ENCODE results near the gene AGO4. TPM values are rescaled to one million over a fixed set of nuclear protein-coding genes. Genes with fewer than 3 reads are reported as not detected.

The AGO4 gene
- total RNA-seq, 1 experiment from 2014 or later: 12.8 TPM

GRCh38 chr1:35887508-35887907 lies 79.7 kb downstream of the AGO4 start:
- Histone ChIP-seq H3K79me1 (ENCODE audit: insufficient read depth, low read depth, low read length, poor library complexity, severe bottlenecking) (peaks cover 10% of the 10 kb centered on the region), H4K20me1 (ENCODE audit: control insufficient read depth, insufficient read depth, insufficient read length) (peaks cover 4% of the 10 kb centered on the region), H3K9ac (ENCODE audit: extremely low read depth, insufficient read length, low read length) (no peak overlapping the region), H4K8ac (replicated peaks; ENCODE audit: insufficient read length, low read depth, low read length) (no peak overlapping the region), H2AK5ac (ENCODE audit: insufficient read length, low read length) (no peak overlapping the region), H2AFZ (ENCODE audit: low read length) (no peak overlapping the region), H3K56ac (ENCODE audit: insufficient read length, low read depth, low read length) (no peak overlapping the region), H2BK20ac (ENCODE audit: low read depth, low read length, poor library complexity, severe bottlenecking) (no peak overlapping the region), H3K14ac (ENCODE audit: insufficient read depth, low read length) (no peak overlapping the region), H3K27me3 (ENCODE audit: insufficient read depth, low read length) (no peaks in the 10 kb centered on the region), H2BK120ac (ENCODE audit: low read depth, low read length, poor library complexity, severe bottlenecking) (no peak overlapping the region), H3K4me1 (ENCODE audit: insufficient read depth, low read length) (peaks cover 16% of the 10 kb centered on the region), H3K4me2 (ENCODE audit: insufficient read depth, insufficient read length, low read length) (peak overlapping the region; percentile 72), H4K91ac (ENCODE audit: insufficient read length, low read depth, low read length) (no peak overlapping the region), H3K9me3 (ENCODE audit: control insufficient read depth, low read depth, low read length) (no peaks in the 10 kb centered on the region), H3K4ac (ENCODE audit: low read depth, low read length) (no peak overlapping the region), H3T11ph (ENCODE audit: low read length) (no peak overlapping the region), H3K27ac (ENCODE audit: insufficient read length, low read depth, low read length) (no peak overlapping the region), H3K18ac (ENCODE audit: insufficient read length, low read depth, low read length) (no peak overlapping the region), H4K5ac (ENCODE audit: insufficient read length, low read depth, low read length) (no peak overlapping the region), H3K23ac (ENCODE audit: insufficient read length, low read depth, low read length) (no peak overlapping the region), H2BK12ac (ENCODE audit: insufficient read length, low read depth, low read length) (no peak overlapping the region), H2BK15ac (ENCODE audit: low read depth, low read length) (no peak overlapping the region), H2BK5ac (ENCODE audit: insufficient read length, low read length) (no peak overlapping the region), H3K79me2 (ENCODE audit: insufficient read depth, low read length) (peaks cover 24% of the 10 kb centered on the region; the same call in 1 of the 2 replicates), H3K23me2 (ENCODE audit: insufficient read length, low read depth, low read length, poor library complexity, severe bottlenecking) (peaks cover 13% of the 10 kb centered on the region)
- no peaks in the 10 kb centered on the region for H3K27me3 Mint-ChIP-seq (ENCODE audit: low read depth)
- H3K4me3 Mint-ChIP-seq: peak overlapping the region; percentile 69 to 82
- peak overlapping the region in 2 of 3 experiments; percentile 48 to 84; a peak in 4 of 7 replicates for H3K27ac Mint-ChIP-seq
- H3K36me3 Mint-ChIP-seq (ENCODE audit: insufficient read depth in 1 of 3, low read depth in 3 of 3): peaks cover 19 to 38% (median 35%) of the 10 kb centered on the region in 3 experiments; a peak in 6 of 7 replicates
- peaks cover 41 to 43% of the 10 kb centered on the region in 2 experiments for H3K4me1 Mint-ChIP-seq
- no peak for DNase-seq
- TF ChIP-seq CTCF (conservative IDR thresholded peaks at IDR 0.05): no peak
- no peaks in the 10 kb centered on the region for H3K9me3 Mint-ChIP-seq
- no CpG with 5 or more reads among the region's 2 CpGs for WGBS (ENCODE audit: extremely low coverage, insufficient read length, low lambda C conversion rate)

Data from H9 (cell line).